ENCODE data around the gene MACROH2A1.
"Not testable (repeated sequence)": the region's sequence is repeated elsewhere in the genome, so short reads cannot be mapped to it uniquely, and the experiment has no call there.

Gene MACROH2A1

GRCh38 chr5:135371622-135372232 lies 27.3 kb downstream of the MACROH2A1 start:
- no peak overlapping the region for H3K4me3 ChIP-seq (ENCODE audit: low read depth in 1 of 2, low read length in 2 of 2)
- peaks cover 5 to 46% of the 10 kb centered on the region in 2 donors for H3K4me1 ChIP-seq (ENCODE audit: control insufficient read depth in 1 of 2, insufficient read depth in 2 of 2, low read length in 2 of 2)
- H3K9me3 ChIP-seq (ENCODE audit: control insufficient read depth in 1 of 2, low read length in 2 of 2): no peaks in the 10 kb centered on the region
- H3K27me3 ChIP-seq (ENCODE audit: low read depth, low read length): no peaks in the 10 kb centered on the region
- H3K27ac ChIP-seq (ENCODE audit: low read length): no peak overlapping the region
- H3K36me3 ChIP-seq (ENCODE audit: control insufficient read depth in 1 of 2, insufficient read depth in 2 of 2, low read length in 2 of 2): peaks cover 42 to 48% of the 10 kb centered on the region in 2 donors

- Histone ChIP-seq H3K27me3 (ENCODE audit: low read depth, low read length) (no peaks in the 10 kb centered on the region), H3K4me3 (ENCODE audit: low read depth in 1 of 2, low read length in 2 of 2) (no peak overlapping the region), H3K9me3 (ENCODE audit: control insufficient read depth in 1 of 2, low read length in 2 of 2) (no peaks in the 10 kb centered on the region), H3K4me1 (ENCODE audit: control insufficient read depth in 1 of 2, insufficient read depth in 2 of 2, low read length in 2 of 2) (peaks cover under 1 to 39% of the 10 kb centered on the region in 2 donors), H3K27ac (ENCODE audit: low read length) (no peak overlapping the region), H3K36me3 (ENCODE audit: control insufficient read depth in 1 of 2, insufficient read depth in 2 of 2, low read length in 2 of 2) (peaks cover 40 to 41% of the 10 kb centered on the region in 2 donors)
These were observed 29.1 kb downstream of the MACROH2A1 start for GRCh38 chr5:135369952-135370351.

GRCh38 chr5:135367554-135367953 lies 31.5 kb downstream of the MACROH2A1 start:
- H3K27me3 ChIP-seq (ENCODE audit: low read depth, low read length): no peaks in the 10 kb centered on the region
- H3K27ac ChIP-seq (ENCODE audit: low read length): no peak overlapping the region
- H3K4me1 ChIP-seq (ENCODE audit: control insufficient read depth in 1 of 2, insufficient read depth in 2 of 2, low read length in 2 of 2): peaks cover 4 to 24% of the 10 kb centered on the region in 2 donors
- no peak overlapping the region for H3K4me3 ChIP-seq (ENCODE audit: low read depth in 1 of 2, low read length in 2 of 2)
- H3K9me3 ChIP-seq (ENCODE audit: control insufficient read depth in 1 of 2, low read length in 2 of 2): no peaks in the 10 kb centered on the region
- H3K36me3 ChIP-seq (ENCODE audit: control insufficient read depth in 1 of 2, insufficient read depth in 2 of 2, low read length in 2 of 2): peaks cover 37 to 40% of the 10 kb centered on the region in 2 donors

GRCh38 chr5:135367076-135367475 lies 32.0 kb downstream of the MACROH2A1 start:
- H3K27me3 ChIP-seq (ENCODE audit: low read depth, low read length): no peaks in the 10 kb centered on the region
- H3K4me3 ChIP-seq (ENCODE audit: low read depth in 1 of 2, low read length in 2 of 2): no peak overlapping the region
- no peak overlapping the region for H3K27ac ChIP-seq (ENCODE audit: low read length)
- H3K9me3 ChIP-seq (ENCODE audit: control insufficient read depth in 1 of 2, low read length in 2 of 2): no peaks in the 10 kb centered on the region
- H3K4me1 ChIP-seq (ENCODE audit: control insufficient read depth in 1 of 2, insufficient read depth in 2 of 2, low read length in 2 of 2): peaks cover 4 to 19% of the 10 kb centered on the region in 2 donors
- H3K36me3 ChIP-seq (ENCODE audit: control insufficient read depth in 1 of 2, insufficient read depth in 2 of 2, low read length in 2 of 2): peaks cover 34 to 40% of the 10 kb centered on the region in 2 donors

- H3K27ac ChIP-seq (ENCODE audit: low read length): no peak overlapping the region
- no peak overlapping the region for H3K4me3 ChIP-seq (ENCODE audit: low read depth in 1 of 2, low read length in 2 of 2)
- no peaks in the 10 kb centered on the region for H3K27me3 ChIP-seq (ENCODE audit: low read depth, low read length)
- H3K4me1 ChIP-seq (ENCODE audit: control insufficient read depth in 1 of 2, insufficient read depth in 2 of 2, low read length in 2 of 2): peaks cover 4 to 11% of the 10 kb centered on the region in 2 donors
- H3K9me3 ChIP-seq (ENCODE audit: control insufficient read depth in 1 of 2, low read length in 2 of 2): no peaks in the 10 kb centered on the region
- peaks cover 33 to 40% of the 10 kb centered on the region in 2 donors for H3K36me3 ChIP-seq (ENCODE audit: control insufficient read depth in 1 of 2, insufficient read depth in 2 of 2, low read length in 2 of 2)
These were observed 33.8 kb downstream of the MACROH2A1 start for GRCh38 chr5:135365281-135365680.

- Histone ChIP-seq H3K4me3 (ENCODE audit: low read depth in 1 of 2, low read length in 2 of 2) (no peak overlapping the region), H3K9me3 (ENCODE audit: control insufficient read depth in 1 of 2, low read length in 2 of 2) (no peaks in the 10 kb centered on the region), H3K36me3 (ENCODE audit: control insufficient read depth in 1 of 2, insufficient read depth in 2 of 2, low read length in 2 of 2) (peaks cover 29 to 39% of the 10 kb centered on the region in 2 donors), H3K27ac (ENCODE audit: low read length) (no peak overlapping the region), H3K4me1 (ENCODE audit: control insufficient read depth in 1 of 2, insufficient read depth in 2 of 2, low read length in 2 of 2) (peaks cover 4 to 11% of the 10 kb centered on the region in 2 donors), H3K27me3 (ENCODE audit: low read depth, low read length) (no peaks in the 10 kb centered on the region)
These were observed 34.4 kb downstream of the MACROH2A1 start for GRCh38 chr5:135364421-135365262.

GRCh38 chr5:135363342-135363741 lies 35.7 kb downstream of the MACROH2A1 start:
- Histone ChIP-seq H3K4me1 (ENCODE audit: control insufficient read depth in 1 of 2, insufficient read depth in 2 of 2, low read length in 2 of 2) (peaks cover 4 to 11% of the 10 kb centered on the region in 2 donors), H3K36me3 (ENCODE audit: control insufficient read depth in 1 of 2, insufficient read depth in 2 of 2, low read length in 2 of 2) (peaks cover 21 to 31% of the 10 kb centered on the region in 2 donors)
- H3K4me3 ChIP-seq (ENCODE audit: low read depth in 1 of 2, low read length in 2 of 2); H3K9me3 ChIP-seq (ENCODE audit: control insufficient read depth in 1 of 2, low read length in 2 of 2); H3K27ac ChIP-seq (ENCODE audit: low read length); H3K27me3 ChIP-seq (ENCODE audit: low read depth, low read length): not testable (repeated sequence)

- H3K9me3 ChIP-seq (ENCODE audit: control insufficient read depth in 1 of 2, low read length in 2 of 2): no peaks in the 10 kb centered on the region
- H3K4me1 ChIP-seq (ENCODE audit: control insufficient read depth in 1 of 2, insufficient read depth in 2 of 2, low read length in 2 of 2): peaks cover 5 to 13% of the 10 kb centered on the region in 2 donors
- peaks cover 15 to 21% of the 10 kb centered on the region in 2 donors for H3K36me3 ChIP-seq (ENCODE audit: control insufficient read depth in 1 of 2, insufficient read depth in 2 of 2, low read length in 2 of 2)
- no peaks in the 10 kb centered on the region for H3K27me3 ChIP-seq (ENCODE audit: low read depth, low read length)
- H3K4me3 ChIP-seq (ENCODE audit: low read depth in 1 of 2, low read length in 2 of 2): no peak overlapping the region
- H3K27ac ChIP-seq (ENCODE audit: low read length): no peak overlapping the region
These were observed 36.9 kb downstream of the MACROH2A1 start for GRCh38 chr5:135362102-135362501.

- no peaks in the 10 kb centered on the region for H3K9me3 ChIP-seq (ENCODE audit: control insufficient read depth in 1 of 2, low read length in 2 of 2)
- H3K27ac ChIP-seq (ENCODE audit: low read length): no peak overlapping the region
- peaks cover 19 to 26% of the 10 kb centered on the region in 2 donors for H3K4me1 ChIP-seq (ENCODE audit: control insufficient read depth in 1 of 2, insufficient read depth in 2 of 2, low read length in 2 of 2)
- H3K36me3 ChIP-seq (ENCODE audit: control insufficient read depth in 1 of 2, insufficient read depth in 2 of 2, low read length in 2 of 2): peaks cover 16 to 21% of the 10 kb centered on the region in 2 donors
- H3K27me3 ChIP-seq (ENCODE audit: low read depth, low read length): no peaks in the 10 kb centered on the region
- no peak overlapping the region for H3K4me3 ChIP-seq (ENCODE audit: low read depth in 1 of 2, low read length in 2 of 2)
These were observed 38.5 kb downstream of the MACROH2A1 start for GRCh38 chr5:135360278-135361274.

GRCh38 chr5:135359374-135360165 lies 39.5 kb downstream of the MACROH2A1 start:
- peaks cover 15 to 27% of the 10 kb centered on the region in 2 donors for H3K4me1 ChIP-seq (ENCODE audit: control insufficient read depth in 1 of 2, insufficient read depth in 2 of 2, low read length in 2 of 2)
- no peak overlapping the region for H3K4me3 ChIP-seq (ENCODE audit: low read depth in 1 of 2, low read length in 2 of 2)
- peaks cover 20 to 21% of the 10 kb centered on the region in 2 donors for H3K36me3 ChIP-seq (ENCODE audit: control insufficient read depth in 1 of 2, insufficient read depth in 2 of 2, low read length in 2 of 2)
- H3K9me3 ChIP-seq (ENCODE audit: control insufficient read depth in 1 of 2, low read length in 2 of 2): no peaks in the 10 kb centered on the region
- H3K27ac ChIP-seq (ENCODE audit: low read length): no peak overlapping the region
- H3K27me3 ChIP-seq (ENCODE audit: low read depth, low read length): no peaks in the 10 kb centered on the region

Data from muscle layer of duodenum (tissue), 2 donors.